H9 (cell line): ENCODE data around the gene METRN. TPM values are rescaled to one million over a fixed set of nuclear protein-coding genes. Genes with fewer than 3 reads are reported as not detected.

Experiments used
- DNase-seq: peaks from one replicate; pipeline ENCODE4 v3.0.0-alpha.2; 2017
- H2AFZ ChIP-seq: one replicate; pipeline ENCODE4 v1.6.1; 2013; ENCODE audit warnings: mild to moderate bottlenecking, low read length, control low read depth, moderate library complexity
- H2AK5ac ChIP-seq: 2 replicates; pipeline ENCODE4 v1.6.1; 2013; ENCODE audit warnings: low read length, control low read depth, mixed read lengths; ENCODE audit not compliant: insufficient read length
- H2BK120ac ChIP-seq: one replicate; pipeline ENCODE4 v1.6.1; 2013; ENCODE audit warnings: low read depth, mild to moderate bottlenecking, low read length, control low read depth, inconsistent platforms; ENCODE audit not compliant: poor library complexity, severe bottlenecking
- H2BK12ac ChIP-seq: 2 replicates; pipeline ENCODE4 v1.6.1; 2013; ENCODE audit warnings: low read length, control low read depth, mixed read lengths, low read depth; ENCODE audit not compliant: insufficient read length
- H2BK15ac ChIP-seq: 2 replicates; pipeline ENCODE4 v1.6.1; 2013; ENCODE audit warnings: low read depth, low read length, control low read depth
- H2BK20ac ChIP-seq: one replicate; pipeline ENCODE4 v1.6.1; 2013; ENCODE audit warnings: low read depth, mild to moderate bottlenecking, low read length, control low read depth, inconsistent platforms; ENCODE audit not compliant: poor library complexity, severe bottlenecking
- H2BK5ac ChIP-seq: 2 replicates; pipeline ENCODE4 v1.6.1; 2013; ENCODE audit warnings: low read length, control low read depth, mixed read lengths; ENCODE audit not compliant: insufficient read length
- H3K14ac ChIP-seq: 2 replicates; pipeline ENCODE4 v1.6.1; 2013; ENCODE audit warnings: low read length, control low read depth; ENCODE audit not compliant: insufficient read depth
- H3K18ac ChIP-seq: 2 replicates; pipeline ENCODE4 v1.6.1; 2013; ENCODE audit warnings: low read depth, mild to moderate bottlenecking, mixed read lengths, low read length, control low read depth; ENCODE audit not compliant: insufficient read length
- H3K23ac ChIP-seq: 2 replicates; pipeline ENCODE4 v1.6.1; 2013; ENCODE audit warnings: low read length, control low read depth, mixed read lengths, low read depth; ENCODE audit not compliant: insufficient read length
- H3K23me2 ChIP-seq: 2 replicates; pipeline ENCODE4 v1.6.1; 2013; ENCODE audit warnings: low read depth, mild to moderate bottlenecking, mixed read lengths, low read length, control low read depth; ENCODE audit not compliant: insufficient read length, poor library complexity, severe bottlenecking
- H3K27ac ChIP-seq: 2 replicates; pipeline ENCODE4 v1.5.1; 2013; ENCODE audit warnings: low read length, control low read depth, mixed read lengths, low read depth; ENCODE audit not compliant: insufficient read length
- H3K27me3 ChIP-seq: 2 replicates; pipeline ENCODE4 v1.6.1; 2013; ENCODE audit warnings: low read length, control low read depth, inconsistent platforms; ENCODE audit not compliant: insufficient read depth
- H3K4ac ChIP-seq: 2 replicates; pipeline ENCODE4 v1.6.1; 2013; ENCODE audit warnings: low read depth, mild to moderate bottlenecking, control low read depth, inconsistent platforms, low read length, moderate library complexity
- H3K4me1 ChIP-seq: 2 replicates; pipeline ENCODE4 v1.6.1; 2013; ENCODE audit warnings: low read length, control low read depth, inconsistent platforms; ENCODE audit not compliant: insufficient read depth
- H3K4me2 ChIP-seq: 2 replicates; pipeline ENCODE4 v1.6.1; 2013; ENCODE audit warnings: low read length, control low read depth, mixed read lengths; ENCODE audit not compliant: insufficient read length, insufficient read depth
- H3K56ac ChIP-seq: 2 replicates; pipeline ENCODE4 v1.6.1; 2013; ENCODE audit warnings: low read depth, mild to moderate bottlenecking, mixed read lengths, low read length, control low read depth; ENCODE audit not compliant: insufficient read length
- H3K79me1 ChIP-seq: 2 replicates; pipeline ENCODE4 v1.6.1; 2013; ENCODE audit warnings: low read depth, mild to moderate bottlenecking, moderate library complexity, low read length, control low read depth, inconsistent platforms; ENCODE audit not compliant: insufficient read depth, poor library complexity, severe bottlenecking
- H3K79me2 ChIP-seq: 2 replicates; pipeline ENCODE4 v1.6.1; 2013; ENCODE audit warnings: low read length, control low read depth, inconsistent platforms; ENCODE audit not compliant: insufficient read depth
- H3K9ac ChIP-seq: 2 replicates; pipeline ENCODE4 v1.6.1; 2013; ENCODE audit warnings: low read length, control low read depth, mixed read lengths; ENCODE audit not compliant: insufficient read length; ENCODE audit errors: extremely low read depth
- H3K9me3 ChIP-seq: one replicate; pipeline ENCODE4 v1.6.1; 2013; ENCODE audit warnings: low read depth, low read length, inconsistent platforms; ENCODE audit not compliant: control insufficient read depth
- H3T11ph ChIP-seq: one replicate; pipeline ENCODE4 v1.6.1; 2013; ENCODE audit warnings: mild to moderate bottlenecking, low read length, control low read depth, inconsistent platforms
- H4K20me1 ChIP-seq: one replicate; pipeline ENCODE4 v1.6.1; 2013; ENCODE audit not compliant: control insufficient read depth, insufficient read length, insufficient read depth
- H4K5ac ChIP-seq: 2 replicates; pipeline ENCODE4 v1.6.1; 2013; ENCODE audit warnings: low read depth, mild to moderate bottlenecking, mixed read lengths, low read length, control low read depth; ENCODE audit not compliant: insufficient read length
- H4K8ac ChIP-seq: replicated peaks from 2 replicates; pipeline ENCODE4 v1.6.1; 2013; ENCODE audit warnings: low read length, control low read depth, mixed read lengths, low read depth; ENCODE audit not compliant: insufficient read length
- H4K91ac ChIP-seq: 2 replicates; pipeline ENCODE4 v1.6.1; 2013; ENCODE audit warnings: low read depth, mild to moderate bottlenecking, moderate library complexity, mixed read lengths, low read length, control low read depth; ENCODE audit not compliant: insufficient read length
- H3K27ac Mint-ChIP-seq, 3 experiments: 2 replicates in 2 of 3; 3 replicates in 1 of 3; pipeline ENCODE4 v1.8.0; 2020 to 2021; ENCODE audit warnings: mixed read lengths in 3 of 3, mild to moderate bottlenecking in 1 of 3, moderate library complexity in 1 of 3
- H3K27me3 Mint-ChIP-seq: 2 replicates; pipeline ENCODE4 v1.8.0; 2021; ENCODE audit warnings: low read depth, mild to moderate bottlenecking, moderate library complexity, mixed read lengths
- H3K36me3 Mint-ChIP-seq, 3 experiments: 2 replicates in 2 of 3; 3 replicates in 1 of 3; pipeline ENCODE4 v1.8.0; 2020 to 2021; ENCODE audit warnings: low read depth in 3 of 3, mixed read lengths in 3 of 3; ENCODE audit not compliant: insufficient read depth in 1 of 3
- H3K4me1 Mint-ChIP-seq, 2 experiments: 2 replicates each; pipeline ENCODE4 v1.8.0; 2020; ENCODE audit warnings: mixed read lengths in 2 of 2
- H3K4me3 Mint-ChIP-seq, 2 experiments: 2 replicates in 1 of 2; 3 replicates in 1 of 2; pipeline ENCODE4 v1.8.0; 2020 to 2021; ENCODE audit warnings: mild to moderate bottlenecking in 2 of 2, mixed read lengths in 2 of 2, moderate library complexity in 1 of 2
- H3K9me3 Mint-ChIP-seq, 2 experiments: 2 replicates in 1 of 2; 3 replicates in 1 of 2; pipeline ENCODE4 v1.8.0; 2020; ENCODE audit warnings: mild to moderate bottlenecking in 2 of 2, mixed read lengths in 2 of 2, moderate library complexity in 1 of 2
- CTCF ChIP-seq: fragments of 200-600 bp; sonication (generic); conservative IDR thresholded peaks from 3 replicates; pipeline ENCODE4 v1.8.0; 2021; ENCODE audit warnings: antibody characterized with exemption, mild to moderate bottlenecking
- WGBS: extraction: QIAGEN DNeasy Blood & Tissue Kit; methylation state at CpG from one replicate; pipeline ENCODE4 v1.1.7; 2013; ENCODE audit warnings: missing lambda C conversion rate, low lambda C conversion rate, mixed read lengths; ENCODE audit not compliant: insufficient read length; ENCODE audit errors: extremely low coverage; 5-methylcytosine and 5-hydroxymethylcytosine counted together
- total RNA-seq: library from RNA; stranded (reverse); gene quantifications from 2 replicates; pipeline ENCODE4 v1.2.1, GENCODE V29; 2021

METRN gene
- total RNA-seq, 1 experiment from 2014 or later, result 26.2 TPM

DNA sequence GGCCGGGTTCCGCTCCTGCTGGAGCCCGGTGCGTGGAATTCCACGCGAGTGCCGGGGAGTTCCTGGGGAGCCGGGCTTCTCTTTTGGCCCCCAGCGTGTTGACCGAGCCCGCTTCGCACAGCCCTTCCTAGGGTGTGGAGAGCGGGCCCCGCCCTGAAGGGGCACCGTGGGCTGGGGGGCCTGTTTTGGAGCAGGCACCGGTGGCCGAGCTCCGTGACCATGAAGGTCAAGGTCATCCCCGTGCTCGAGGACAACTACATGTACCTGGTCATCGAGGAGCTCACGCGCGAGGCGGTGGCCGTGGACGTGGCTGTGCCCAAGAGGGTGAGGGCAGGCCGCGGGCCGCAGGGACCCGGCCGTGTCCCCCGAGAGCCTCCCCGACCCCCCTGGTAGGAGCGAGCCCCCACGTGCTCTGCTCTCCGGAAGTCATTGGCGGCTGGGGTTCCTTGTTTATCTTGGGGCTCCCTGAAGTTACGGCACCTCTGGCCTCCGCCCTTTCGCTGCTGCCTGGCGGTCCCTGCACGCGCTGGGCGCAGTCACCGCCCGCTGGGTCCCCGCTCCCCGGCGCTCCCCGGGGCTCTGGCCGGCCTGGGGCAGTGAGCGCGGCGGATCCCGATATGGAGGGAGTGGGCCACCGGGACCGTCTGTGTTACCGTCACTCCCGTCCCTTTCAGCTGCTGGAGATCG lies 12.5 kb downstream of the METRN start:
- no peak overlapping the region for H3K27ac Mint-ChIP-seq
- Histone ChIP-seq H3K4me1 (no peaks in the 10 kb centered on the region), H3K23me2 (peaks cover 11% of the 10 kb centered on the region), H3K27ac (no peak overlapping the region), H3K56ac (no peak overlapping the region), H4K8ac (no peak overlapping the region), H3K18ac (peak overlapping the region; percentile 53), H2AFZ (no peak overlapping the region), H3K9ac (no peak overlapping the region), H3T11ph (no peak overlapping the region), H4K91ac (no peak overlapping the region), H3K14ac (peak overlapping the region; percentile 35; the same call in 1 of the 2 replicates), H3K27me3 (no peaks in the 10 kb centered on the region), H3K4ac (no peak overlapping the region), H3K4me2 (peak overlapping the region; percentile 87), H2BK120ac (no peak overlapping the region), H2BK5ac (no peak overlapping the region), H4K5ac (no peak overlapping the region), H2BK12ac (no peak overlapping the region), H2BK15ac (no peak overlapping the region), H2BK20ac (no peak overlapping the region), H2AK5ac (no peak overlapping the region), H4K20me1 (no peaks in the 10 kb centered on the region), H3K79me2 (no peaks in the 10 kb centered on the region), H3K9me3 (no peaks in the 10 kb centered on the region), H3K79me1 (no peaks in the 10 kb centered on the region), H3K23ac (no peak overlapping the region)
- H3K4me3 Mint-ChIP-seq, result peak overlapping the region; percentile 47 to 72
- no peak for DNase-seq
- peaks cover 0 to 7% (median 5%) of the 10 kb centered on the region in 3 experiments; a peak in 3 of 7 replicates for H3K36me3 Mint-ChIP-seq
- H3K9me3 Mint-ChIP-seq, result no peaks in the 10 kb centered on the region
- H3K27me3 Mint-ChIP-seq, result peaks cover 14% of the 10 kb centered on the region
- no peaks in the 10 kb centered on the region for H3K4me1 Mint-ChIP-seq
- TF ChIP-seq CTCF, result no peak
- no CpG with 5 or more reads among the region's 61 CpGs for WGBS
